HG03135 (cell line): ENCODE data around the gene RPAIN.

Experiments used
- ATAC-seq: cut with Tn5 transposase; IDR thresholded peaks from one replicate; pipeline ENCODE4 v1.9.1; 2021; ENCODE audit warnings: mild to moderate bottlenecking, moderate library complexity; ENCODE audit not compliant: unreplicated experiment

RPAIN gene, protein sequence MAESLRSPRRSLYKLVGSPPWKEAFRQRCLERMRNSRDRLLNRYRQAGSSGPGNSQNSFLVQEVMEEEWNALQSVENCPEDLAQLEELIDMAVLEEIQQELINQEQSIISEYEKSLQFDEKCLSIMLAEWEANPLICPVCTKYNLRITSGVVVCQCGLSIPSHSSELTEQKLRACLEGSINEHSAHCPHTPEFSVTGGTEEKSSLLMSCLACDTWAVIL

DNA sequence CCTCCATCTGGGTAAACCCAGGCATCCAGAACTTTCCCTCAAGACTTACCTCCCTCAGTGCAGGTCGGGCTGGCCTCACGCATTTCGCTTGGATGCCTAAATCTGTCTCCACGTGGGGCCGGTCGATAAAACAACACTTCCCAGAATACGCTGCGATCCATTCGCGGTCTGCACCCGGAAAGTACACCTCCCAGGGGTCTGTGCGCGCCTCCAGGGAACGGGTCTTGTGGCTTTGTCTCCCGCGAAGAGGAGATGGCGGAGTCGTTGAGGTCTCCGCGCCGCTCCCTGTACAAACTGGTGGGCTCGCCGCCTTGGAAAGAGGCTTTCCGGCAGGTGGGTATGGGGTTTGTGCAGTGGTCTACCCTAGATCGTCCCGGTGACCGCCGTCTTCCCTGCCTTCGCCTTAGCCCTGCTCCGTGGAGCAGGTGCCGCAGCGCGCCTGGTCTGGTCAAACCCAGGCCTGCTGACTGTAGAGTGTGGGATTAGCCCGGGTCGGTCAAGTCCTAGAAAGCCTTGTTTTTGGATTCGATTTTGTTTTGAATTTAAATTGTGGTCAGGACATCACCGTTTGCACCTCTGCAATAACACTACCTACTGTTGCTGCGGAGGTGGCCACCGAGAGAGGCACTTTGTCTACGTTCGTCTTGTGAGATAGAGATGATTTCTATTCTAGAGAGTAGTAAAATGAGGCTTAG is at the start of gene RPAIN:
Gene RPAIN, plus strand, starts transcription at position 224 of the 695 bp plus-strand sequence. Its CDS starts 29 bp downstream, at position 253.
- peak; percentile 52 for ATAC-seq

DNA sequence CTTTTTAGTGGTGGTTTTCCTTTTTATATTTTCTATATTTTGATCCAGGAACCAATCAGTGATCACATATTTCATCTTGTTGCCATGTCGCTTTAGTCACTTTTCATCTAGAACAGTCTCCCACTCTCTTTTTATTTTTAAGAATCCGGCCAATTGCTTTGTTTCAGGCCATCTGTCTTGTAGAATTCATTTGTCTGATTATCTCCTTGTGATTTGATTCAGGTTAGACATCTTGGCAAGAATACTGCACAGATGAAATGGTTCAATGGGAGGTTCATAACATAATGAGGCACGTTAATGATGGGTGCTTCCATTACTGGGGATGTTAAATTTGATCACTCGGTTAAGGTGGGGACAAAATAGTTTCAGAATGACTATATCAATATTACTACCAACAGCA is 49.6 kb upstream of the RPAIN start:
- ATAC-seq = no peak

DNA sequence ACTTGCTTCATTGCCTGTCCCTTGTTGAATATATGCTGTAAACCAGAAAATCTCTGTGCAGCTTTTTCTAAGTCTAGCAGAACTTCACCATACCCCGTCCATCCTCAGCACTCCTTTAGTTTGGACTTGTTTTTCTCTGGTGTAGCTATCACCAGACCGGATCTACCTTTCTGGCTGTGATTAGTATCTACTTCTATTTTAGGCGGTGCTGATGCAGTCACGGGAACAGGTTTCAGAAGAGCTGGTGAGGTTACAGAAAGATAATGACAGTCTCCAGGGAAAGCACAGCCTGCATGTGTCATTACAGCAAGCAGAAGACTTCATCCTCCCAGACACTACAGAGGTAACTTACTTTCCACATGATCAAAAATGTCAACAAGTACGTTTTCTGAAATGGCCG is 46.9 kb upstream of the RPAIN start:
- no peak for ATAC-seq

DNA sequence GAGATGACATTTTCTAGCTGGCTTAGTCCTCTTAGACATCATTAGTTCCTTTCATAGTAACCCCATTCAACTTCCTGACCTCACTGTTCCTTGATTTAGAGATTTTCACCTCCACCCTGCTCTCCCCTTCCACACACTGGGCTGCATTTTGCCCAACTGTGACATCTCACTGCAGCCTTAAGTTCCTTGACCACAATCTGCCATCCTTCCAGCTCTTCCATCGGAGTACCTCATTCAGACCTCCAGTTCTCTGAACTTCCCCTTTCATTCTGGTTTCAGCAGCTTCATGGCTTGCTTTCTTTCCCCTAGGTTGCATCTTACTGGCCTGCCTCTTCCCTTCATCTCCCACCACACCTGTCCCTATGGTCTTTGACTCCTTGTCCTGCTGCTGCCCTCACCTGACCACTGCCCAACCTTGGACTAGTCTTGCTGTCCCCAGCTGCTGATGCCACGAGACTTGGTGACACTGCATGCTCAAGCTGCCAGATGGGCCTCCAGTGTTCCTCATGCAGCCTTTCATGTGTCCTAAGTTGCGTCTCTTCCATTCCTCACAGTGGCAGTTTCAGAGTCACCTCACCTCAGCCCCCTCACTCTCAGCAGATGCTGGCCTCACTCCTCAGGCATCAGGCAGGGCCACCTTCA is 41.3 kb upstream of the RPAIN start:
- no peak for ATAC-seq

DNA sequence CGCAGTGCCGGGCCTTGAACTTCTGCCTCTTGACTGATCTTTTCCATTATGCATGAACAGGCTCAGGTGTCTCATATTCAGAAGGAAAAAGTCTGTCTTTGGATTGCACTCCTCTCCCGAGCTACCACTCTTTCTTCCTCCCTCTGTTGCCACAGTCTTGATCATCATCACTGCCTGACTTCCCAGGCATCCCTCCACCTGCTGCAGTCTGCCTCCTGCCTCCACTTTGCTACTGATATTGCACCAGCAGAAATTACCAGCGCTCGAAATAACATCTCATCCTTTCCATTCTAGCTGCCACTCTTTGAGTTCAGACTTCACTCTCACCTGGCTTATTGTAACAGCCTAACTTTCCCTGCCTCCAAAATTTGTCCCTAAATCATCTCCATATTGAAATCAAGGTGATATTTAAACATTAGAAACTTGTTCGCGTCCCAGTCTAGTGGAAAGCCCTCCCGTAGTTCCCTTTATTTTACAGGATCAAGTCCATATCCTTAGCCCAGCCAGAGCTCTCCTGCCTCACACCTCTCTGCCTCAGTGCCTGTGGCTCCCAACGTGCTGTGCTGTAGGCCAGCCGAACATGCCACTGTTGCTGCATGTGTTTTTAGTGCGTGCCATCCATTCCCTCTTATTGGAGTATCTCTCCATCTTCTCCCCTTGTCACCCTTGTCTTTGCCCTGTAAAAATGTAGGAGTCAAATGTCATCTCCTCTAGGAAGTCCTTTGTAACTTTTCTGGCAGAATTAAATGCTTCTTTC is 40.5 kb upstream of the RPAIN start:
- ATAC-seq = no peak

DNA sequence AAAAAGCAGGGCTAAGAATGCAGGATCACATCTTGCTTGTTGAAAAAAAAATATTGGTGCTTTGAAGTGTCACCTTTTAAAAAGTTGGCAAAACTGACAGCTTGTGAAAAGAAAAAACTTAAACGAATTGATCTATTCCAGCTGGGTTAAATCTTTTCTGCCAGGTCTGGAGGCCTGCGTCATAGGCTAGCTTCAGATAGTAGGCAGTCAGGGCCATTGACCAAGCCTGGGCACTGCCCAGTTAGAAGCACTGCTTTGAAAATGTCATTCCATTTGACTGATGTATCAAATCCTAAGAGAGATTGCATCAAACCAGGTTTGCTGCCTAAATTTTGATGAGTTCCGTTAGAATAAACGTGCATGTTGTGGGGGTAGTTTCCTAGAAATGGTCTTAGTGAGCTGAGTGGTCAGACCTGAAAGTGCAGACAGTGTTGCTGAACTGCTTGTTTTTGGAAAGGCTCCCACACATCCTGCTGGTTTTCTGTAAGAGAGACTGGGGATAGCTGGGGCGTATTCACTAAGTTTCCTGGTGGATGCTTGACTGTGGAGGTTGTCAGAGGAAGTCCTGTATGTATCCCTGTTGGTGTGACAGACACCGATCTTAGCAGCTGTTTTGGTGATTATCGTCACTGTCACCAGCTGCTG is 39.4 kb upstream of the RPAIN start:
- no peak for ATAC-seq

DNA sequence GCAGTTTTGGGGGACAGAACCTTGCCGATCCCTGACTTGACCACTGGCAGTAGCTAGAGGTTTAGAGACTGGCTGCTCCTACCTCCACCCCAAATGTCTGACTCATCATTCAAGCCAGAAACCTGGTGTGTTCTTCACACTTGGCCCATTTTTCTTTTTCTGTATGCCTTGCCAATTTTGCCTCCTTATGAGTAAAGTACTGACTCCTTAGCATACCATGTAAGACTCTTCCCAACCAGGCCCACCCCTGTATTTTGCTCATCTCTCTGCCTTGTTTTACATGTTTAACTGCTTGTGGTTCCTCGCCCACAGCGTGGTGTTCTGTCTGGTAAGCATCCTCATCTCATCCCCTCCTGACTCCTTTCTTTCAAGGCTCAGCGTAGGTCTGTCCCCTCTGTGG is 38.4 kb upstream of the RPAIN start:
- ATAC-seq = no peak

DNA sequence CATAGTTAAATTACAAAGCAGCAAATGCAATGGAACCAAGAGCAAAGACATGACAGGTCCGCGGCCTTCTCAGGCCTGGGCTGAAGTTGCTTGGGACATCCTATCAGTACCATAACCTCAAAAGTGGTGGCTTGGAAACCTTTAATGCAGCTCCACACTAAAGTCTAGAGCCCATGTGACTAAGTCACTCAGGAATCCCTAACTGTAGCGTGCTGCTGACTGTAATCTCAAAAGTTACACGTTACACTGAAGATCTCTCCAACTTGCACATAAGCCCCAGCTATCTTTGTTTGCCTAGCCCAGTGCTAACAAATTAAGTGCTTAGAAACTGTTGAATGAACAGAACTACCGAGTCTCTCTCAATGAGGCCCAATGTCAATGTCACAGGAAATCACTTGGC is 28.3 kb upstream of the RPAIN start:
- no peak for ATAC-seq

DNA sequence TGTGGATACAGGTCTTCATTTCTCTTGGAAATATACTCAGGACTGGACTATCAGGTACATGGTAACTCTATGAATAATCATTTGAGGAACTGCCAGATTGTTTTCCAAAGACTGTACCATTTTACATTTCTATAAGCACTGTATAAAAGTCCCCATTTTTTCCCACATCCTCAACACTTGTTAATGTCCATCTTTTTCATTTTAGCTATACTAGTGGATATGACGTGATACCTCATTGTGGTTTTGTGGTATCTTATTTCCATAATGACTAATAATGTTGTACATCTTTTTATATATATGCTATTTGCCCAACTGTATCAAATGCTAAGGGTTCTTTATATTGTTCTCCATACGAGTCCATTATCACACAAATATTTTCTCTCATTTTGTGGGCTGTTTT is 23.4 kb upstream of the RPAIN start:
- ATAC-seq = no peak

DNA sequence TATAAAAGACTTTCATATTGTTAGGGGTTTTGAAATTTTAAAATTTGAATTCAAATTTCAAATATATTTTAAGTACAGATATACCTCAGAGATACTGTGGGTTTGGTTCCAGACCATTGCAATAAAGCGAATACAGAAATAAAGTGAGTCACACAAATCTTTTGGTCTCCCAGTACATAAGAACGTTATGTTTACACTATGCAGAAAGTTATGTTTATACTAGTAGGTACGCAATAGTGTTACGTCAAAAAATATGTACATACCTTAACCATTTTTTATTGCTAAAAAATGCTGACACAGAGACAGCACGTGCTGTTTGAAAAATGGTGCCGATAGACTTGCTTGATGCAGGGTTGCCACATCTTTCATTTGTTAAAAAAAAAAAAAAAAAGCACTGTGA is 20.2 kb upstream of the RPAIN start:
- no peak for ATAC-seq

DNA sequence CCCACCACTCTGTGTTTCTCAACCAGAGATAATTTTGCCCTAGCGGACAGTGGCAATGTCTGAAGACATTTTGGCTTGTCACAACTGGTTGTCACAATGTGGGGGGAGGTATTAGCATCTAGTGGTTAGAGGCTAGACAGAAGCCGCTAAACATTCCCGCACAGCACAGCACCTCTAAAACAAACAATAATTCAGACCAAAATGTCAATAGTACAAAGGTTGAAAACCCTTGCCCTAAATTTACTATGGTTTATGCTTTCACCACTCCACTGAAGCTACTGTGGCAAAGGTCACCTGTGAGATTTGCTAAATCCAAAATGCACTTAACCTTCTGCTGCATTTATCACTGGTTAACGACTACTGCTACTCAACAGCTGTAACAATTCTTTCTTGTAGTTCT is 14.6 kb upstream of the RPAIN start:
- no peak for ATAC-seq

DNA sequence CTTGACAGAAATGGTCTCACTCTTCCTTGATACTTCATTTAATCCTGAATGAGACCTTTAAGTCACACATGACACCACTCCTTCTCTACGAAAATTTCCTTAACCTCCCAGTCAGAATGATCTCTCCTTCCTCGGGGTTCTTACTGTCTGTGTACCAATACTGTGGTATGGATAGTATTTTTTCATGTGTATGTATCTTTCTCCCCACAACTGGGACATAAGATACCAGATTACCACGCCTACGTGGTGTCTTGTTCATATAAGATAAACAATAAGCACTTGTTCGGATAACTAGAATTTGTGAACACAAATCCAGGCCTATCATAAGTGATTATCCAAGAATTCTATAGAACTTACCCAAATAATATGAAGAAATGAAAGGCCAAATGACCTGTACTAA is 11.8 kb upstream of the RPAIN start:
- ATAC-seq = no peak

DNA sequence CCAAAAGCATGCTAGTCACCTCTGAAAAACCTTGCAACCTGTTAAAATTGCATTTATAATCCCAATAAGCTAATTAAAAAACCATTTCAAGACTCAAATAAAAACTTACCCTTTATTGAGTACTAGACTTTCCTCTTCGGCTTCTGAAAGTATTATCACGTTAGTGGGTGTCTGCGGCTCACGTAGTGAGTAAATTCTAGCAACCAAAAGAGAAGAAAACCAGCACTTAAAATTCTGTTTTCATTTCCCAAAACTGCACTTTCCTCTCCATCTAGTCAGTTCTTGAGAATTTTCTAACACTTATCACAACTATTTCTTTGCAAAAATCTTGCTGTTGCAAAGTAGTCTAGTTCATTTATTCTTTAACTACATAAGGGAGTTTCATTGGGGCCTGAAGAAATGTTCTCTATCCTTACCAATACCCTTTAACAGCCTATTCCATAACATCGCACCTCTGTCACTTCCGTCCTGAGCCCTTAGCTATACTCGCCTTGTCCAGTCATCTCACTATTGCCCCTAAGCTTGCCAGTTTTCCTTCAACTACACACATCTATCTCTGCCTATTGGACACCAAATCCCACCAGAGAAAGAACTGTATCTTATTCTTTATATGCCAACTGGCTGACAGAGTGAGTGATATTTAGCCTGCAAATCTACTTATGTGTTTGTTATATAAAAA is 9.2 kb upstream of the RPAIN start:
- ATAC-seq = no peak

DNA sequence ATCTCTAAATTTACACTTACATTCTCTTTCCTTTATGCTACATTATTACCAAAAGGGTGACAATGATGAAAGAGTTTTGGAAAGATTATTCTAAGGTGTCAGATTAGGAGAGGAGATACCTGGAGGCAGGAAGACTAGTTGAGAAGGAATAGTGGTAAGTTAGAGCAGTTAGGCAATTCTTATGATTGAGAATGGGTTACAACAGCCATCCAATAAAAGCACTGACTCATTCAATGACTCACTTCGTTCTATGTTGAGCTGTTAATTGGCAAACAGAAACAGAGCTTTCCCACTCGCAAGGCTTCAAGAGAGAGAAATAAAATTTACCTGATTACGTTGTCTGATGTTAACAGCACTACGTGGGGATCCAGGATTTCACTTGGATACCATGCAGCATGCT is 6.3 kb upstream of the RPAIN start:
- ATAC-seq = no peak

DNA sequence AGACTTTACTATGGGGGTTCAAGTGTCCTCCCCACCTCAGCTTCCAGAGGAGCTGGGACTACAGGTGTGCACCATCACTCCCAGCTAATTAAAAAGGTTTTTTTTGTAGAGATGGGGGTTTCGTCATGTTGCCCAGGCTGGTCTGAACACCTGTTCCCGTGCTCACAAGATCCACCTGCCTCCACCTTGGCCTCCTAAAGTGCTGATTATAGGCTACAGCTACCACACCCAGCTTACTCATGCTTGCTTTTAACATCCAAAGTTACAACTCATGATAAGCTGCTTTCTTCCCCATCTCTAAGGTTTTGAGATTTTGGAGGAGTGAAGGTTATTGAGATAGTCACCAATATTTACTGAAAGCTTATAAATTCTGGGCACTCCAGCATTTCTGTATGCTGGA is 3.1 kb upstream of the RPAIN start:
- ATAC-seq = no peak

DNA sequence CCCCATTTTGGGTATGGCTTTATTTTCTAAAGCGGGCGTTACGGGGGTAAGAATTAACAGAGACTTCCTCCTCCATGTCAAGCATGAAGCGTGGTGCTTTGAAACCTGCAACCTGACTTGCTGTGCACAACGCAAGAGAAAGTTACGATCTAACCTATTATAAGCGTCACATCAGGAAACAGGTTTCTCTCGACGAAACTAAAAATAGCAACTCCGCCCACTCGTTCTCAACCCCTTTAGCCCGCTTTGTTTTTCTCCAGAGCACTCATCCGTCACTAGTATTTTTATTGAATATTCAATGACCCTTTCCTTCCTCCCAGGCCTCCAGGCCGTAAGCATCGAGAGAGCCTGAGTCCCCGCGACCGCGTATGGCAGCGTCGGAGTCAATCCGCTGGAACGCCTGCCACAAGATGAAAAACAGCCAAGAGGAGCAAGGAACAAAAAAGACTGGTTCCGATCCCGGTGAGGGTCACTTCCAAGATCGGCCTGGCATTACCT is 1.1 kb upstream of the RPAIN start:
- peak; percentile 37 for ATAC-seq

DNA sequence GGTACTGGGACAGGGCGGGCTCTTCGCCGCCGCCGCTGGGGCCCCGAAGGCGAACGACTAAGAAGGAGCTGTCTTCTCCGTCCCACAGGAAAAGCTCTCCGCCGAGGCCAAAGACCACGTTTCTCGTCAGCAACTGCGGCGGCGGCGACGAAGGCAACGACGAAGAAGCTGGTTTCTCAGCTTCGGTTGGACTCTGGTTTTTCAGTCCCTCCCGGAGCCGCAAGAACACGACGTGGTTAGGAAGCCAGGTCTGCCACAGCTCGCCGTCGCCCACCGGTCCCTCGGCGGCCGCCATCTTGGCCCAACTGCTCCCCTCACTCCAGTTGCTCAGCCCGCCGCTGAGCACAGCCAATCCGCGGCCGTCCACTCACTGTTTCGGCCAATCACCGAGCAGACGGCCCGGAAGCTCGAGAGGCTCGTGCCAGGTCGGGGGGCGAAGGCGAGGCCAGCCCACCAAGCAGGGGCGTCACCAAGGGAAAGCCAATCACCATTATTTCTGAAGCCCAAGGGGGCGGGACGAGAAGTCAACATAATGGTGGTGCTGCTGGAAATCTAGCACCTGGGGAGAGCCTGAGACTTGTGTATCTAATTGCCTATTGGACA is 525 bp upstream of the RPAIN start, which contains the start of gene NUP88:
Gene NUP88, minus strand, starts transcription at position 307 of the 603 bp plus-strand sequence. Its CDS starts 12 bp downstream, at position 295.
- ATAC-seq = peak; percentile 88

DNA sequence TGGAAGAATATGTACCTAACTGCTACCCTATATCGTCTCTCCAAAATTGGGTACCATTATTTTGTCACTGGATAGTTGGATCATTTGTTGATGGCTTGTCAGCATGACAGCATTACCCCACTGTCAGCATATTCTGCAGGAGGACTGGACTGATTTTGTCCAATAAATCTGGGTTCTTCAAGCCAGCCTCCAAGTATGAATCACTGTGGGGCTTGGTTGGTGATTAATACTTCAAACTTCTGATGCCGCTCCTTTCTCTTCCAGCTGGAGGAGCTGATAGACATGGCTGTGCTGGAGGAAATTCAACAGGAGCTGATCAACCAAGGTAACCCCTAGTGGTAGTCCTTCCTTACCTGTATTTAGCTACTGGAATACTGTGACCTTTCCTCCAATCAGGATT is 2.5 kb downstream of the RPAIN start:
- no peak for ATAC-seq

DNA sequence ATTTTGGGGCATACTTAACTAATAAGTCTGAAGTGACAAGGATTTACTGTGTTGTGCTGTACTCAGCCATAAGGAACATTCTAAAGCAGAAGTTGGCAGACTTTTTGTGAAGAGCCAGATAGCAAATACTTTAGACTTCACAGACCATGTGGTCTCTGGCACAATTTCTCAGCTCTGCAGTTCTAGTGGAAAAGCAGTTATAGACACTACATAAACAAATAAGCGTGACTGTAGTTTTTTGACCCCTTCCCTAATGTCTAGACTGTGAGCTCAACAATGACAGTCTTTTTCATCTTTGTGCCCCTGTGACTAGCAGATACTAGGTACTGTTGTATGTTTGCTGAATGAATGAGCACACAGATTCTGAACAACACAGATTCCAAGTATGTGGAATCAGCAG is 4.9 kb downstream of the RPAIN start:
- ATAC-seq = no peak

DNA sequence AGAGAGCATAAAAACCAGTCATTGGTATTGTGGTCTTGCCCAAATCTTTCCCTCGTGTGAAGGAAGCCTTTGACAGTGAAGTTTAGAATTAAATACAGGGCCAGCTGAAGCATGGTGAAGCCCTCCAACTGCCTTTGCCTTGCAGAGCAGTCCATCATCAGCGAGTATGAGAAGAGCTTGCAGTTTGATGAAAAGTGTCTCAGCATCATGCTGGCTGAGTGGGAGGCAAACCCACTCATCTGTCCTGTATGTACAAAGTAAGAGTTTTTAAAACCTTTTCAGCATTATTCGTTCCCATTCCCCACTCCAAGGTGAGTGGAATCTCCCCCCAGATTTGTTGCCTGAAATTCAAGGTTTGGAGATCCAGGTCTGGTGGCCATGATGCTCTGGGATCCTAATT is 5.8 kb downstream of the RPAIN start:
- no peak for ATAC-seq
